Stomach (tissue), 9 donors: Measurements from ENCODE around the gene CEP78. TPM values are rescaled to one million over a fixed set of nuclear protein-coding genes. Genes with fewer than 3 reads are reported as not detected.

Experiments used
- DNase-seq, 2 donors: peaks; one replicate each; pipeline versions ENCODE4 v3.0.0 to v3.0.0-alpha.2; 2013 to 2019
- H3K27ac ChIP-seq, 5 donors: fragments of 200-600 bp in 4 of 5; sonication (generic) in 4 of 5; one replicate each; pipeline ENCODE4 v1.5.1; 2013 to 2019; ENCODE audit warnings: mild to moderate bottlenecking in 1 of 5, moderate library complexity in 1 of 5
- H3K27me3 ChIP-seq, 3 donors: fragments of 200-600 bp; sonication (generic); one replicate each; pipeline ENCODE4 v1.5.1; 2017 to 2019; ENCODE audit warnings: mixed run types in 1 of 3
- H3K36me3 ChIP-seq, 4 donors: fragments of 200-600 bp; sonication (generic); 1 replicate in 3 of 4; 2 replicates in 1 of 4; pipeline ENCODE4 v1.5.1; 2016 to 2019
- H3K4me1 ChIP-seq, 4 donors: fragments of 200-600 bp; sonication (generic); one replicate each; pipeline ENCODE4 v1.5.1; 2016 to 2019
- H3K4me3 ChIP-seq, 4 donors: fragments of 200-600 bp; sonication (generic) in 3 of 4; one replicate each; pipeline ENCODE4 v1.5.1; 2016 to 2019; ENCODE audit warnings: mild to moderate bottlenecking in 1 of 4
- H3K9me3 ChIP-seq, 4 donors: fragments of 200-600 bp; sonication (generic); one replicate each; pipeline ENCODE4 v1.5.1; 2016 to 2019
- EP300 ChIP-seq: sonication (generic); formaldehyde crosslinking; IDR thresholded peaks from one replicate; pipeline ENCODE4 v1.6.1; 2017; ENCODE audit warnings: antibody characterized with exemption
- POLR2A ChIP-seq, 4 donors: fragments of 450-650 bp; IDR thresholded peaks; one replicate each; pipeline ENCODE4 v1.6.1; 2016; ENCODE audit warnings: antibody characterized with exemption in 4 of 4, control low read depth in 2 of 4, mild to moderate bottlenecking in 1 of 4, moderate library complexity in 1 of 4
- POLR2AphosphoS5 ChIP-seq, 3 donors: sonication (generic); formaldehyde crosslinking; IDR thresholded peaks; one replicate each; pipeline ENCODE4 v1.6.1; 2016; ENCODE audit warnings: antibody characterized with exemption in 3 of 3
- WGBS, 5 donors: extraction: QIAGEN DNeasy Blood & Tissue Kit in 3 of 5; methylation state at CpG; one replicate each; pipeline versions ENCODE4 v1.1.5 to v1.1.7; 2013 to 2018; 5-methylcytosine and 5-hydroxymethylcytosine counted together
- intact Hi-C: fragments of 100-400 bp; cut with DNase I; formaldehyde crosslinking; loops from one replicate; pipeline ENCODE4 v1.15.1; 2023; ENCODE audit warnings: low total_unique reads
- polyA plus RNA-seq, 3 donors: library from polyadenylated mRNA; stranded (reverse); fragments of 200-250 nt; gene quantifications; one replicate each; pipeline ENCODE4 v1.2.3, GENCODE V29; 2013
- total RNA-seq, 5 donors: library from RNA; depleted of rRNA; stranded (reverse); fragments of >200 nt; gene quantifications; one replicate each; pipeline versions ENCODE4 v1.1.0 to v1.2.3, GENCODE V29; 2014 to 2016
- TF ChIP-seq, protein P1 (sequence below), 7 experiments: fragments of 450-650 bp in 4 of 7; fragments of 200-600 bp in 3 of 7; sonication (generic) in 3 of 7; IDR thresholded peaks; one replicate each; pipeline ENCODE4 v1.5.1; 2016 to 2019; ENCODE audit warnings: antibody characterized with exemption in 7 of 7, control low read depth in 2 of 7, mild to moderate bottlenecking in 1 of 7
- donor health status: healthy with polysubstance abuse.
- donor health status: Bipolar disorder and iron deficiency.
- donor health status: healthy.

CEP78 gene
- total and polyA plus RNA-seq, 8 donors, result 3.5 to 34.1 (median 5.3) TPM

DNA sequence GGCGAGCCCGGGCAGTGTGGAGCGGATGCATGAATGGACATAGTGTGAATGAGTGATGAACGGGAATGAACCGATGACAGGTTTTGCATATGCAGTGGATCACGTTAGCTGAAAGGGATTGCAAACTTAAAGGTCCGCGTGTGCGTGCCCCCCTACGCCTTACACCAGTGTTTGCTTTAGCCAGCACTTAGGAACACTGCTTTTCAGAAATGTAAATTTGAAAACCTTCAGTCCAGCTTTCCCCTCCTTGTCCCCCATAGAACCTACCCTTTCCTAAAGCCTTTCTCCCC is 61.7 kb downstream of the CEP78 start:
- TF ChIP-seq EP300 (no peak), POLR2A (IDR thresholded peaks at IDR 0.05) (no peak), POLR2AphosphoS5 (IDR thresholded peaks at IDR 0.05) (no peak)
- TF ChIP-seq, protein P1, sequence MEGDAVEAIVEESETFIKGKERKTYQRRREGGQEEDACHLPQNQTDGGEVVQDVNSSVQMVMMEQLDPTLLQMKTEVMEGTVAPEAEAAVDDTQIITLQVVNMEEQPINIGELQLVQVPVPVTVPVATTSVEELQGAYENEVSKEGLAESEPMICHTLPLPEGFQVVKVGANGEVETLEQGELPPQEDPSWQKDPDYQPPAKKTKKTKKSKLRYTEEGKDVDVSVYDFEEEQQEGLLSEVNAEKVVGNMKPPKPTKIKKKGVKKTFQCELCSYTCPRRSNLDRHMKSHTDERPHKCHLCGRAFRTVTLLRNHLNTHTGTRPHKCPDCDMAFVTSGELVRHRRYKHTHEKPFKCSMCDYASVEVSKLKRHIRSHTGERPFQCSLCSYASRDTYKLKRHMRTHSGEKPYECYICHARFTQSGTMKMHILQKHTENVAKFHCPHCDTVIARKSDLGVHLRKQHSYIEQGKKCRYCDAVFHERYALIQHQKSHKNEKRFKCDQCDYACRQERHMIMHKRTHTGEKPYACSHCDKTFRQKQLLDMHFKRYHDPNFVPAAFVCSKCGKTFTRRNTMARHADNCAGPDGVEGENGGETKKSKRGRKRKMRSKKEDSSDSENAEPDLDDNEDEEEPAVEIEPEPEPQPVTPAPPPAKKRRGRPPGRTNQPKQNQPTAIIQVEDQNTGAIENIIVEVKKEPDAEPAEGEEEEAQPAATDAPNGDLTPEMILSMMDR (IDR thresholded peaks at IDR 0.05), result no peak
- Histone ChIP-seq H3K27me3 (peaks cover 0 to 10% (median 0%) of the 10 kb centered on the region in 3 donors), H3K4me3 (peak overlapping the region; percentile 62 to 81 (median 66)), H3K36me3 (peaks cover 0 to 6% (median 1%) of the 10 kb centered on the region in 4 donors), H3K27ac (peak overlapping the region; percentile 73 to 88 (median 78)), H3K4me1 (peaks cover 23 to 37% (median 31%) of the 10 kb centered on the region in 4 donors), H3K9me3 (no peaks in the 10 kb centered on the region)
- intact Hi-C loops, result no loop called here
- WGBS, 5 donors, result 0 to 1% (median 0%) methylated on average over 10 of the region's 10 CpGs
- no peak for DNase-seq

DNA sequence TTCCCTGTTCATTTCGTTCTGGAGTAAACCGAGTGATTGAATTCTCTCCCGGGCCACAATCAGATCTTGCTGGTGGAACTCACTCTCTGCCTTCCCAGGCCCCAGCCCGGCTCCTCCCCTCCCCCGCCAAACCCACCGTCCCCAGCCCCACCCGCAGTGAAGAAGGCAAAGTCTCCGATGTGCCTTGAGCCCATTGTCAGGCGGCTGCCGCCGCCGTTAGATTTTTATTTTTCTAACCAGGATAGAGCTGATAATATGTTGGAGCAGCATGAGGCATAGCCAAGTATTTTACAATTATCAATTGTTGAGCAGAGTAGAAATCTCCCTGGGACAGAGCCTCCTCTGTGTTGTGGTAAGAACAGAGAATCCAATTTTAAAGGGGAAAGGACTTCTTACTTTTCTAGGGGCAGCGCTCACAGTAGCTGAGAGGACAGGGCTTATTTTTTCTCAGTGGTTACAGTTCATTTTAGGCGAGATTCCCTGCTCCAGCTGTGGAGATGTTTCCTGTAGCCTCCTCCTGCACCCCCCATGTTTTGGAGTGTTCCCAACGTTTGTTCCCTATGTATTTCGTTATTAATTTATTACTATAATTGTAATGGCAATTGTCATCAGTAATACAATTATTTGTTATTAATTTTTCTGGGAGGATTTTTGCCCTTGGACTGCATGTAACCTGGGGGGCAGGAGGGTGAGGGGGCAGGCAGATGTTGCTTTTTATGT is 62.3 kb downstream of the CEP78 start:
- 7 to 12% (median 10%) methylated on average over 13 to 16 of the region's 16 CpGs for WGBS, 5 donors
- Histone ChIP-seq H3K27ac (peak overlapping the region in 2 of 5 donors; percentile 73 to 88), H3K9me3 (no peaks in the 10 kb centered on the region), H3K36me3 (peaks cover 0 to 6% (median 2%) of the 10 kb centered on the region in 4 donors), H3K4me3 (peak overlapping the region; percentile 62 to 81 (median 66)), H3K27me3 (peaks cover 0 to 10% (median 0%) of the 10 kb centered on the region in 3 donors), H3K4me1 (peaks cover 23 to 37% (median 31%) of the 10 kb centered on the region in 4 donors)
- DNase-seq, result no peak
- no peak for TF ChIP-seq POLR2AphosphoS5 (IDR thresholded peaks at IDR 0.05)
- no peak for TF ChIP-seq POLR2A (IDR thresholded peaks at IDR 0.05)
- no peak for TF ChIP-seq EP300
- TF ChIP-seq, protein P1 (IDR thresholded peaks at IDR 0.05), result no peak
- intact Hi-C loops, result no loop called here

DNA sequence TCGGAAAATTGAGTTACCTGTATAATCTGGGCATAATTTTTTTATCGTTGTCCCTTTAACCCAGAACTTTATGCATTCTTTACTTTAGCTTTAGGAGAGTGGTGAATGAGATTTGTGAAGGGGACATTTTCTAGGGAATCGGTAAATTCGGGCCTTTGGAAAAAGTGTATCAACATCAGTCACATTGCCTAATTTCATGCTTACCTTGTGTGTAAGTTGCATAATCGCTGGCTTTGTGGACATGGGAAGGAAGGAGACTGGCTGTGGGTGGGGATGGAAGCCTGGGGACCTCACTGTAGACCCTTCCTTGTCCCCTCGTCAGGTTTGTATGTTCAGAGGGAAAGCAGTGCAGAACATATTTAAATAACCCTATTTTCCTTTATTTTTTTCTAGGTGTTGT is 64.3 kb downstream of the CEP78 start:
- Histone ChIP-seq H3K27ac (no peak overlapping the region), H3K36me3 (peaks cover 0 to 13% (median 12%) of the 10 kb centered on the region in 4 donors), H3K27me3 (peaks cover 0 to 10% (median 0%) of the 10 kb centered on the region in 3 donors), H3K4me1 (peaks cover 23 to 37% (median 31%) of the 10 kb centered on the region in 4 donors), H3K9me3 (no peaks in the 10 kb centered on the region), H3K4me3 (no peak overlapping the region)
- WGBS, 5 donors, result 94 to 97% (median 95%) methylated on average over 6 of the region's 6 CpGs
- intact Hi-C loops, result no loop called here
- TF ChIP-seq, protein P1 (IDR thresholded peaks at IDR 0.05), result no peak
- TF ChIP-seq POLR2AphosphoS5 (IDR thresholded peaks at IDR 0.05), result no peak
- no peak for TF ChIP-seq POLR2A (IDR thresholded peaks at IDR 0.05)
- no peak for TF ChIP-seq EP300
- DNase-seq, result no peak

DNA sequence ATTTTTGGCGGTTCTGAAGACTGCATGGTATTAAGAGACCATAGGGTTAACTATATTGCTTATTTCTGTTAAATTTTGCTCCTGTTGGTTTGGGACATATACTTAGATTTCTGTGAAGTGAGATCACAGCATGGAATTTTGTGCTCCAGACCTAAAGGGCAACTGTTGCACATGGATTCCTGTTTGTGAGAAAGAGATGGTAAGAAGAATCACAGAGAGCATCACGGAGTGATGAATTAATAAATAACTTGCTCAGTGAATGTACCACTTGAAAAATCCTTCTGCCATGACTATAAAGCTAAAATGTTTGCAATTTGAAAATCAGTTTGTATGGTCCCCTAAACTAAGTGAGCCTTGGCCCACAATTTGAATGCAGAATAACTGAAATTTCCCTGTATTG is 65.6 kb downstream of the CEP78 start:
- intact Hi-C loops, result no loop called here
- Histone ChIP-seq H3K36me3 (peaks cover 0 to 26% (median 25%) of the 10 kb centered on the region in 4 donors), H3K27ac (no peak overlapping the region), H3K4me3 (no peak overlapping the region), H3K4me1 (peaks cover 16 to 24% (median 20%) of the 10 kb centered on the region in 4 donors), H3K9me3 (no peaks in the 10 kb centered on the region), H3K27me3 (peaks cover 0 to 10% (median 0%) of the 10 kb centered on the region in 3 donors)
- DNase-seq, result no peak
- 89 to 99% (median 95%) methylated on average over 2 of the region's 2 CpGs for WGBS, 5 donors
- TF ChIP-seq POLR2A (IDR thresholded peaks at IDR 0.05), result no peak
- no peak for TF ChIP-seq POLR2AphosphoS5 (IDR thresholded peaks at IDR 0.05)
- no peak for TF ChIP-seq EP300
- TF ChIP-seq, protein P1 (IDR thresholded peaks at IDR 0.05), result no peak
